HEK293 (cell line): ENCODE results near the gene DCAKD.

Experiments
- CTCF ChIA-PET: fragments of 350-600 bp; formaldehyde crosslinking; extraction: SDS; loops from one replicate; lab custom pipeline; 2021; ENCODE audit warnings: antibody characterized with exemption; lab: Yijun Ruan, JAX
- POLR2A ChIA-PET: fragments of 300-600 bp; formaldehyde crosslinking; extraction: SDS; loops from one replicate; lab custom pipeline; 2020; ENCODE audit warnings: antibody characterized with exemption, inconsistent platforms; lab: Yijun Ruan, JAX
- H3K27ac ChIP-seq: fragments of 200-500 bp; sonication (Bioruptor generic); 2 replicates; pipeline ENCODE4 v1.5.1; 2014; ENCODE audit warnings: low read depth, low read length, control low read depth, inconsistent platforms; ENCODE audit errors: extremely low read depth
- H3K36me3 ChIP-seq, 2 experiments: fragments of 200-500 bp in 1 of 2; sonication (Bioruptor generic) in 1 of 2; 1 replicate in 1 of 2; 2 replicates in 1 of 2; pipeline ENCODE4 v1.5.1; 2014 to 2017; ENCODE audit warnings: inconsistent platforms in 2 of 2, low read length in 2 of 2; ENCODE audit not compliant: control insufficient read depth in 2 of 2, insufficient read depth in 1 of 2
- H3K4me1 ChIP-seq: fragments of 200-500 bp; sonication (Bioruptor generic); 2 replicates; pipeline ENCODE4 v1.5.1; 2014; ENCODE audit warnings: mild to moderate bottlenecking, low read length, inconsistent platforms; ENCODE audit not compliant: control insufficient read depth, insufficient read depth
- H3K4me3 ChIP-seq: 2 replicates; pipeline ENCODE4 v1.5.1; 2011; ENCODE audit warnings: low read depth, mild to moderate bottlenecking, control low read depth, low read length, moderate library complexity
- H3K9me3 ChIP-seq: fragments of 200-500 bp; sonication (Bioruptor generic); 2 replicates; pipeline ENCODE4 v1.5.1; 2014; ENCODE audit warnings: low read depth, low read length, inconsistent platforms; ENCODE audit not compliant: control insufficient read depth, insufficient read depth
- GLI4 ChIP-seq: fragments of 450-650 bp; formaldehyde crosslinking; IDR thresholded peaks from 2 replicates; pipeline ENCODE4 v1.5.1; 2016; ENCODE audit warnings: missing biosample characterization, missing genetic modification characterization
- IKZF3 ChIP-seq: fragments of 450-650 bp; IDR thresholded peaks from 2 replicates; pipeline ENCODE4 v1.5.0; 2018; ENCODE audit warnings: missing biosample characterization, mild to moderate bottlenecking, missing genetic modification characterization, moderate library complexity
- KLF9 ChIP-seq: fragments of 450-650 bp; formaldehyde crosslinking; IDR thresholded peaks from 2 replicates; pipeline ENCODE4 v1.5.1; 2016; ENCODE audit warnings: missing biosample characterization, missing genetic modification characterization, low read depth
- MZF1 ChIP-seq: fragments of 450-650 bp; formaldehyde crosslinking; IDR thresholded peaks from 2 replicates; pipeline ENCODE4 v1.5.1; 2017; ENCODE audit warnings: missing biosample characterization, missing genetic modification characterization, borderline replicate concordance
- OSR2 ChIP-seq: fragments of 450-650 bp; formaldehyde crosslinking; IDR thresholded peaks from 2 replicates; pipeline ENCODE4 v1.5.1; 2016; ENCODE audit warnings: missing biosample characterization, missing genetic modification characterization
- RBAK ChIP-seq: fragments of 450-650 bp; formaldehyde crosslinking; IDR thresholded peaks from 2 replicates; pipeline ENCODE4 v1.5.1; 2016; ENCODE audit warnings: missing biosample characterization, missing genetic modification characterization
- SCRT2 ChIP-seq: fragments of 450-650 bp; formaldehyde crosslinking; IDR thresholded peaks from 2 replicates; pipeline ENCODE4 v1.5.1; 2016; ENCODE audit warnings: missing biosample characterization, missing genetic modification characterization
- ZBTB11 ChIP-seq: fragments of 450-650 bp; formaldehyde crosslinking; conservative IDR thresholded peaks from 2 replicates; pipeline ENCODE4 v1.5.1; 2016; ENCODE audit warnings: low read depth, missing biosample characterization, missing genetic modification characterization
- ZFP3 ChIP-seq: fragments of 450-650 bp; formaldehyde crosslinking; IDR thresholded peaks from 2 replicates; pipeline ENCODE4 v1.5.1; 2016; ENCODE audit warnings: low read depth, missing biosample characterization, missing genetic modification characterization
- ZNF311 ChIP-seq: fragments of 450-650 bp; formaldehyde crosslinking; IDR thresholded peaks from 2 replicates; pipeline ENCODE4 v1.5.1; 2017; ENCODE audit warnings: missing biosample characterization, missing genetic modification characterization, borderline replicate concordance
- ZNF341 ChIP-seq: fragments of 450-650 bp; formaldehyde crosslinking; IDR thresholded peaks from 2 replicates; pipeline ENCODE4; 2016; ENCODE audit warnings: low read depth, missing biosample characterization, missing genetic modification characterization
- ZNF398 ChIP-seq: fragments of 450-650 bp; formaldehyde crosslinking; IDR thresholded peaks from 2 replicates; pipeline ENCODE4 v1.5.1; 2017; ENCODE audit warnings: missing biosample characterization, missing genetic modification characterization
- ZNF654 ChIP-seq: fragments of 450-650 bp; formaldehyde crosslinking; IDR thresholded peaks from 2 replicates; pipeline ENCODE4 v1.5.1; 2016; ENCODE audit warnings: low read depth, missing biosample characterization, missing genetic modification characterization
- ZNF747 ChIP-seq: fragments of 450-650 bp; formaldehyde crosslinking; IDR thresholded peaks from 2 replicates; pipeline ENCODE4 v1.5.1; 2016; ENCODE audit warnings: missing biosample characterization, missing genetic modification characterization
- ZNF792 ChIP-seq: fragments of 450-650 bp; formaldehyde crosslinking; IDR thresholded peaks from 2 replicates; pipeline ENCODE4 v1.5.1; 2016; ENCODE audit warnings: missing biosample characterization, missing genetic modification characterization
- ZNF837 ChIP-seq: fragments of 450-650 bp; formaldehyde crosslinking; IDR thresholded peaks from 2 replicates; pipeline ENCODE4 v1.5.1; 2016; ENCODE audit warnings: missing biosample characterization, missing genetic modification characterization
- ZSCAN16 ChIP-seq: fragments of 450-650 bp; formaldehyde crosslinking; IDR thresholded peaks from 2 replicates; pipeline ENCODE4 v1.5.1; 2016; ENCODE audit warnings: missing biosample characterization, missing genetic modification characterization
- ZXDB ChIP-seq: fragments of 450-650 bp; formaldehyde crosslinking; IDR thresholded peaks from 2 replicates; pipeline ENCODE4 v1.5.1; 2016; ENCODE audit warnings: missing biosample characterization, missing genetic modification characterization

DCAKD gene

GRCh38 chr17:44977814-44978550, 73.5 kb downstream of the DCAKD start:
- ChIA-PET POLR2A (interaction anchor here (0.6 to 1.2 kb wide), 2 partner anchors 9 to 108 kb away, joined by 3 read pairs; no protein-coding TSS in a partner anchor), CTCF (interaction anchor here (0.6 to 5.6 kb wide), 6 partner anchors 8 to 294 kb away, joined by 3 to 26 read pairs (median 4); no protein-coding TSS in a partner anchor)
- Histone ChIP-seq H3K4me1 (peaks cover 5% of the 10 kb centered on the region; the same call in 1 of the 2 replicates), H3K9me3 (no peaks in the 10 kb centered on the region), H3K36me3 (no peaks in the 10 kb centered on the region), H3K27ac (no peak overlapping the region), H3K4me3 (no peak overlapping the region)
- peak; percentile 52 for TF ChIP-seq ZNF341
- TF ChIP-seq ZXDB (tag by site-specific recombination), result no peak
- no peak for TF ChIP-seq ZSCAN16 (tag by site-specific recombination)
- TF ChIP-seq ZNF747 (tag by site-specific recombination), result no peak
- TF ChIP-seq ZNF398 (tag by site-specific recombination), result 0 out of 2 replicates have a peak, but pooled peaks have one; percentile 47

GRCh38 chr17:44977065-44977464, 74.4 kb downstream of the DCAKD start:
- Histone ChIP-seq H3K9me3 (no peaks in the 10 kb centered on the region), H3K36me3 (no peaks in the 10 kb centered on the region), H3K4me1 (peaks cover 5% of the 10 kb centered on the region; the same call in 1 of the 2 replicates), H3K27ac (no peak overlapping the region), H3K4me3 (no peak overlapping the region)
- TF ChIP-seq ZBTB11 (no peak), ZNF654 (tag by site-specific recombination) (no peak), ZNF837 (tag by site-specific recombination) (no peak), SCRT2 (tag by site-specific recombination) (peak; percentile 59), IKZF3 (no peak), ZFP3 (tag by site-specific recombination) (0 out of 2 replicates have a peak, but pooled peaks have one; percentile 9), OSR2 (tag by site-specific recombination) (no peak), ZNF792 (tag by site-specific recombination) (no peak), RBAK (no peak), KLF9 (tag by site-specific recombination) (no peak), MZF1 (no peak), GLI4 (tag by site-specific recombination) (no peak), ZNF311 (tag by site-specific recombination) (no peak)
- ChIA-PET CTCF (interaction anchor here (0.6 to 5.6 kb wide), 8 partner anchors 9 to 293 kb away, joined by 3 to 26 read pairs (median 3); no protein-coding TSS in a partner anchor), POLR2A (interaction anchor here (0.6 to 1.2 kb wide), 2 partner anchors 8 to 15 kb away, joined by 3 read pairs; no protein-coding TSS in a partner anchor)
